Measurements from ENCODE around the gene HPN.

GRCh38 chr19:35063940-35064818 is 22.7 kb downstream of the HPN start:
- TF ChIP-seq EZH2 (IDR thresholded peaks at IDR 0.05; ENCODE audit: low read depth, unreplicated experiment) (no peak), CTCF (conservative IDR thresholded peaks at IDR 0.05; ENCODE audit: low read depth in 2 of 2) (no peak), POLR2AphosphoS5 (IDR thresholded peaks at IDR 0.05; ENCODE audit: low read depth) (no peak), CREB1 (CRISPR knock-in tag; IDR thresholded peaks at IDR 0.05; ENCODE audit: low read depth) (no peak), JUNB (IDR thresholded peaks at IDR 0.05; ENCODE audit: unreplicated experiment) (no peak), NANOG (IDR thresholded peaks at IDR 0.05; ENCODE audit: borderline replicate concordance) (no peak), REST (IDR thresholded peaks at IDR 0.05; ENCODE audit: unreplicated experiment) (no peak)

Measured in GM23338 (cell line).